NCI-H1417 treated with DMSO at 0.1 percent for 48 hours (cell line): ENCODE measurements around the gene KDM4F.

Experiments
- DNase-seq: peaks from one replicate; lab custom pipeline; 2025; lab: John Stamatoyannopoulos, UW

Gene KDM4F

GRCh38 chr11:95065336-95065735 lies 16.1 kb downstream of the KDM4F start:
- no peak for DNase-seq

GRCh38 chr11:95066716-95067038 lies 17.5 kb downstream of the KDM4F start, which contains the start of gene SRSF8:
SRSF8 (plus strand) TSS chr11:95066919; CDS start chr11:95067227, 308 bp downstream.
- DNase-seq = peak; percentile 84

- DNase-seq = peak; percentile 84
Measured at GRCh38 chr11:95067039-95067840, 18.0 kb downstream of the KDM4F start.

- DNase-seq = no peak
Measured at GRCh38 chr11:95067841-95068219, 18.6 kb downstream of the KDM4F start.

GRCh38 chr11:95068549-95068948 lies 19.3 kb downstream of the KDM4F start:
- DNase-seq = peak; percentile 92

- DNase-seq = no peak
Measured at GRCh38 chr11:95070471-95070870, 21.2 kb downstream of the KDM4F start.

GRCh38 chr11:95072948-95073347 lies 23.7 kb downstream of the KDM4F start:
- no peak for DNase-seq

- DNase-seq = no peak
Measured at GRCh38 chr11:95074792-95075563, 25.8 kb downstream of the KDM4F start.

GRCh38 chr11:95076416-95076815 lies 27.2 kb downstream of the KDM4F start:
- no peak for DNase-seq

- no peak for DNase-seq
Measured at GRCh38 chr11:95076981-95077380, 27.8 kb downstream of the KDM4F start.

GRCh38 chr11:95078526-95078925 lies 29.3 kb downstream of the KDM4F start:
- no peak for DNase-seq

- DNase-seq = no peak
Measured at GRCh38 chr11:95081010-95081409, 31.8 kb downstream of the KDM4F start.

GRCh38 chr11:95081412-95081811 lies 32.2 kb downstream of the KDM4F start:
- no peak for DNase-seq

- no peak for DNase-seq
Measured at GRCh38 chr11:95082576-95083001, 33.4 kb downstream of the KDM4F start.

GRCh38 chr11:95084509-95084908 lies 35.3 kb downstream of the KDM4F start:
- DNase-seq = no peak

GRCh38 chr11:95085117-95085816 lies 36.0 kb downstream of the KDM4F start:
- no peak for DNase-seq

GRCh38 chr11:95086151-95086550 lies 36.9 kb downstream of the KDM4F start:
- no peak for DNase-seq

- no peak for DNase-seq
Measured at GRCh38 chr11:95086836-95087570, 37.8 kb downstream of the KDM4F start.

GRCh38 chr11:95088946-95089619 lies 39.9 kb downstream of the KDM4F start:
- DNase-seq = no peak

GRCh38 chr11:95089620-95090542 lies 40.7 kb downstream of the KDM4F start, which contains the start of gene ENDOD1:
ENDOD1 (plus strand) TSS chr11:95089846; CDS start chr11:95089928, 82 bp downstream.
- DNase-seq = no peak
